Muscle of leg (tissue), 11 donors: ENCODE data around the gene SDK1. TPM values are rescaled to one million over a fixed set of nuclear protein-coding genes. Genes with fewer than 3 reads are reported as not detected.

ENCODE experiments used
- DNase-seq: peaks from one replicate; pipeline ENCODE4 v3.0.0; 2013
- H3K27ac ChIP-seq: one replicate; pipeline ENCODE4 v1.5.1; 2013; ENCODE audit warnings: mild to moderate bottlenecking, low read length, control low read depth
- H3K27me3 ChIP-seq: one replicate; pipeline ENCODE4 v1.6.1; 2013; ENCODE audit warnings: low read length; ENCODE audit not compliant: control insufficient read depth, insufficient read depth
- H3K36me3 ChIP-seq: one replicate; pipeline ENCODE4 v1.6.1; 2013; ENCODE audit warnings: low read length; ENCODE audit not compliant: control insufficient read depth, insufficient read depth
- H3K4me1 ChIP-seq: one replicate; pipeline ENCODE4 v1.6.1; 2013; ENCODE audit warnings: low read length; ENCODE audit not compliant: control insufficient read depth, insufficient read depth
- H3K4me3 ChIP-seq: one replicate; pipeline ENCODE4 v1.5.1; 2013; ENCODE audit warnings: low read length, control low read depth
- H3K9me3 ChIP-seq: replicated peaks from 2 replicates; pipeline ENCODE4 v1.6.1; 2013; ENCODE audit warnings: low read depth, low read length; ENCODE audit not compliant: control insufficient read depth
- WGBS: methylation state at CpG from one replicate; pipeline ENCODE4 v1.1.5; 2013; ENCODE audit warnings: missing lambda C conversion rate; ENCODE audit not compliant: insufficient coverage; 5-methylcytosine and 5-hydroxymethylcytosine counted together
- polyA plus RNA-seq, 8 donors: library from polyadenylated mRNA; unstranded; fragments of 120-200 nt; gene quantifications; one replicate each; pipeline versions ENCODE4 v1.2.1 to v1.2.3, GENCODE V29; 2013; ENCODE audit warnings: inconsistent platforms in 1 of 8, low replicate concordance in 1 of 8; ENCODE audit not compliant: insufficient read length in 8 of 8, insufficient read depth in 1 of 8
- total RNA-seq: library from RNA; stranded (reverse); fragments of 120-200 nt; gene quantifications from one replicate; pipeline ENCODE4 v1.2.4, GENCODE V29; 2013

SDK1 gene
- total and polyA plus RNA-seq, 9 donors, result 2.3 to 6.4 (median 3.6) TPM

DNA sequence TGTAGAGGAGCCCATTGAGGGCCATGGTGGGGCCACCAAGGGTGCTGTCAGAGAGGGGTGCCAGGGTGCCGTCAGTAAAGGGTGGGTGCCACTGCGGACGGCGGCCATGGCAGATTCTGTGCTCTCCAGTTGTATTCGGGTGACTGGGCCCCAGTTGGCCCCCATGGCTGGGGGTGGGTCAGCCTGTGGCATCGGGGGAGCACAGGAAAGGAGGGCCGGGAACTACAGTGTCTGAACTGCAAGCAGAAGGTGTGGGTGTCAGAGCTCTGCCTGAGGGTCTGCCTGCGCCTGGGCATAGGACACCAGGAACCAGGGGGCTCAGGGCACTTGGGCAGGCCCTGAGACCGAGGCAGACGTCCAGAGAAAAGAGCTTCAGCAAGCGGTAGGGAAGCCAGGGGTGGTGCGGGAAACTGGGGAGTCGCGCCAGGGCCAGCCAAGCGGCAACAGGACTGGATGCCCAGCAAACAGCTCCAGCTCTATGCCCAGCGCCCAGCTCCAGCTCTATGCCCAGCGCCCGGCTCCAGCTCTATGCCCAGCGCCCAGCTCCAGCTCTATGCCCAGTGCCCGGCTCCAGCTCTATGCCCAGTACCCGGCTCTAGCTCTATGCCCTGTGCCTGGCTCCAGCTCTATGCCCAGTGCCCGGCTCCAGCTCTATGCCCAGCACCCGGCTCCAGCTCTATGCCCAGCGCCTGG lies 878.8 kb downstream of the SDK1 start:
- 89% methylated on average over 24 of the region's 24 CpGs for WGBS
- no peak overlapping the region for H3K4me3 ChIP-seq
- no peak for DNase-seq
- H3K27me3 ChIP-seq, result no peaks in the 10 kb centered on the region
- H3K36me3 ChIP-seq, result no peaks in the 10 kb centered on the region
- H3K4me1 ChIP-seq, result no peaks in the 10 kb centered on the region
- H3K9me3 ChIP-seq, result no peaks in the 10 kb centered on the region
- H3K27ac ChIP-seq, result no peak overlapping the region

GRCh38 chr7:4181446-4181845 lies 880.4 kb downstream of the SDK1 start:
- 81% methylated on average over 7 of the region's 7 CpGs for WGBS
- no peaks in the 10 kb centered on the region for H3K9me3 ChIP-seq
- no peak for DNase-seq
- peaks cover 12% of the 10 kb centered on the region for H3K4me1 ChIP-seq
- H3K36me3 ChIP-seq, result no peaks in the 10 kb centered on the region
- no peaks in the 10 kb centered on the region for H3K27me3 ChIP-seq
- no peak overlapping the region for H3K27ac ChIP-seq
- H3K4me3 ChIP-seq, result no peak overlapping the region

- no peak overlapping the region for H3K4me3 ChIP-seq
- no peaks in the 10 kb centered on the region for H3K9me3 ChIP-seq
- H3K4me1 ChIP-seq, result peaks cover 12% of the 10 kb centered on the region
- no peak overlapping the region for H3K27ac ChIP-seq
- no peak for DNase-seq
- no peaks in the 10 kb centered on the region for H3K27me3 ChIP-seq
- no peaks in the 10 kb centered on the region for H3K36me3 ChIP-seq
- WGBS, result 90% methylated on average over 6 of the region's 10 CpGs
Observed at GRCh38 chr7:4182605-4183300, 881.7 kb downstream of the SDK1 start.

DNA sequence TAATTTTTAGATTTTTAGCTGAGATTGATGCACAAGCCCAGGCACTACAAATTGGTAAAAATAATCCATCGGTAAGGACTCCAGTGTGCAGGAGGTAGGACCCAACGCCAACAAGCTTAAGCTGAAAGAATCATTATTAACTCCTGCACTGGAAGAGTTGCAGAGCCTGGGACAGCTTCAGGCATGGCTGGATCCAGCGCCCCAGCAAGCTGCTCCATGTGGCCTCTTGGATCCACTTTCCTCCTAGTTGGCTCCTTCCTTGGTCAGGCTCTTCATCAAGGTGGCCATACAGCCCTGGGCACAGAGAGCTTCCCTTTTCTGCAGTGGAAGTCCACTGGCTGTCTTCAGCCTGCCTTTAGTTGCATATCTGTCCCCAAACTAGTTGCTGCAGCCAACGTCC lies 883.6 kb downstream of the SDK1 start:
- no peak overlapping the region for H3K27ac ChIP-seq
- 89% methylated on average over 4 of the region's 4 CpGs for WGBS
- no peaks in the 10 kb centered on the region for H3K9me3 ChIP-seq
- H3K27me3 ChIP-seq, result no peaks in the 10 kb centered on the region
- H3K36me3 ChIP-seq, result no peaks in the 10 kb centered on the region
- DNase-seq, result no peak
- H3K4me3 ChIP-seq, result no peak overlapping the region
- H3K4me1 ChIP-seq, result peaks cover 18% of the 10 kb centered on the region

DNA sequence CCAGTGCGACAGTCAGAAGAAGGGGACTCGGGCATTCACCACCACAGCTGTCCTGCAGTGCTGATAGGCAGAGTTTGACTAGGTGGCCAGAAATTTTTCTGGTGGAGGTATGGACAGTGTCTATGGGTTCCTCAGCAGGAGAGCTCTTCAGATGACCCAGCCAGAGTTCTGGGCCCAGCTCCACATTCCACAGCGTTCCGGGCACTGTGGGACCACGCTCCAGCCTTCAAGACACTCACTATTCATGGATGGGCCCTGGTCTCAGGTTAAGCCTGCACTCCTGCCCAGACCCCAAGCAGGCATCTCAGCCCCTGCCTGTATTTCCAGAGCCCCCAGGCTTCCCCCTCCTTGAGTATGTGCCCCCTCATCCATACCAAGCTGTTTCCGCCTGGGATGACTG lies 884.1 kb downstream of the SDK1 start:
- 92% methylated on average over 5 of the region's 6 CpGs for WGBS
- no peak overlapping the region for H3K27ac ChIP-seq
- H3K9me3 ChIP-seq, result no peaks in the 10 kb centered on the region
- peaks cover 21% of the 10 kb centered on the region for H3K4me1 ChIP-seq
- H3K36me3 ChIP-seq, result no peaks in the 10 kb centered on the region
- H3K4me3 ChIP-seq, result no peak overlapping the region
- H3K27me3 ChIP-seq, result no peaks in the 10 kb centered on the region
- no peak for DNase-seq

GRCh38 chr7:4185721-4186512 lies 884.9 kb downstream of the SDK1 start:
- Histone ChIP-seq H3K4me1 (peaks cover 22% of the 10 kb centered on the region), H3K4me3 (no peak overlapping the region), H3K27me3 (no peaks in the 10 kb centered on the region), H3K36me3 (no peaks in the 10 kb centered on the region), H3K27ac (no peak overlapping the region), H3K9me3 (no peaks in the 10 kb centered on the region)
- peak; percentile 34 for DNase-seq
- WGBS, result 64% methylated on average over 12 of the region's 15 CpGs

- Histone ChIP-seq H3K4me3 (no peak overlapping the region), H3K4me1 (peaks cover 22% of the 10 kb centered on the region), H3K27me3 (no peaks in the 10 kb centered on the region), H3K9me3 (no peaks in the 10 kb centered on the region), H3K36me3 (no peaks in the 10 kb centered on the region), H3K27ac (no peak overlapping the region)
- no peak for DNase-seq
- WGBS, result 93% methylated on average over 2 of the region's 9 CpGs
Observed at GRCh38 chr7:4186513-4186780, 885.4 kb downstream of the SDK1 start.

DNA sequence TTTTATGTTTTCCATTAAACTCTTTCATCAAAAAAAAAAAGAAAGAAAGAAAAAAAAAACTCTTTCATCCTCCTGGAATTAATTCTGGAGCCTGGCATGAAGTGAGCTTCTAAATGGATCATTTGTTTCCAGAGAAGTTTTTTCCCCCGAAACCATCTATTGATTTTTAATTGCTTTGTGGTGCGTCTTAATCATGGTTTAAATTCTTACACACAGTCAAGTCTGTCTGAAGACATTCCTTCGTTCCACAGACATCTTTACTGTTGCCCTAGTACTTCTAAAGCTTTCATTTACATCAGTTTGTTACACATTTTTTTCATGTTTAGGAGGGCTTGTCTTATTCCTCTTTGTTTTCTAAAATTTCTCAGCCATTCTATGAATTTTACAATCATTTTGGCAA lies 887.6 kb downstream of the SDK1 start:
- H3K4me3 ChIP-seq, result no peak overlapping the region

GRCh38 chr7:4189131-4189570 lies 888.1 kb downstream of the SDK1 start:
- H3K9me3 ChIP-seq, result no peaks in the 10 kb centered on the region
- H3K36me3 ChIP-seq, result no peaks in the 10 kb centered on the region
- H3K27ac ChIP-seq, result peak overlapping the region; percentile 15
- 26% methylated on average over 9 of the region's 14 CpGs for WGBS
- no peak overlapping the region for H3K4me3 ChIP-seq
- H3K4me1 ChIP-seq, result peaks cover 22% of the 10 kb centered on the region
- DNase-seq, result peak; percentile 87
- no peaks in the 10 kb centered on the region for H3K27me3 ChIP-seq

More for the DNA sequence above, 887.6 kb downstream of the SDK1 start:
- H3K27ac ChIP-seq, result peak overlapping the region; percentile 7
- WGBS, result 40% methylated on average over 1 of the region's 3 CpGs
- peaks cover 22% of the 10 kb centered on the region for H3K4me1 ChIP-seq
- no peaks in the 10 kb centered on the region for H3K36me3 ChIP-seq
- no peaks in the 10 kb centered on the region for H3K9me3 ChIP-seq
- DNase-seq, result no peak
- H3K27me3 ChIP-seq, result no peaks in the 10 kb centered on the region
